SU-DHL-6 (cell line): ENCODE measurements around the gene ACBD6.

Experiments
- EZH2phosphoT487 ChIP-seq: fragments of 200-600 bp; sonication (generic), shearing (Covaris generic); conservative IDR thresholded peaks from 2 replicates; pipeline ENCODE4 v1.6.1; 2018; ENCODE audit warnings: mild to moderate bottlenecking, antibody characterized with exemption, low read length, moderate library complexity, mixed read lengths
- TF ChIP-seq, protein P1 (sequence below): fragments of 200-600 bp; sonication (generic); IDR thresholded peaks from one replicate; pipeline ENCODE4 v1.5.1; 2017; ENCODE audit warnings: antibody characterized with exemption, mild to moderate bottlenecking, low read length, moderate library complexity; ENCODE audit not compliant: insufficient read depth, poor library complexity, severe bottlenecking

- TF ChIP-seq, protein P1, sequence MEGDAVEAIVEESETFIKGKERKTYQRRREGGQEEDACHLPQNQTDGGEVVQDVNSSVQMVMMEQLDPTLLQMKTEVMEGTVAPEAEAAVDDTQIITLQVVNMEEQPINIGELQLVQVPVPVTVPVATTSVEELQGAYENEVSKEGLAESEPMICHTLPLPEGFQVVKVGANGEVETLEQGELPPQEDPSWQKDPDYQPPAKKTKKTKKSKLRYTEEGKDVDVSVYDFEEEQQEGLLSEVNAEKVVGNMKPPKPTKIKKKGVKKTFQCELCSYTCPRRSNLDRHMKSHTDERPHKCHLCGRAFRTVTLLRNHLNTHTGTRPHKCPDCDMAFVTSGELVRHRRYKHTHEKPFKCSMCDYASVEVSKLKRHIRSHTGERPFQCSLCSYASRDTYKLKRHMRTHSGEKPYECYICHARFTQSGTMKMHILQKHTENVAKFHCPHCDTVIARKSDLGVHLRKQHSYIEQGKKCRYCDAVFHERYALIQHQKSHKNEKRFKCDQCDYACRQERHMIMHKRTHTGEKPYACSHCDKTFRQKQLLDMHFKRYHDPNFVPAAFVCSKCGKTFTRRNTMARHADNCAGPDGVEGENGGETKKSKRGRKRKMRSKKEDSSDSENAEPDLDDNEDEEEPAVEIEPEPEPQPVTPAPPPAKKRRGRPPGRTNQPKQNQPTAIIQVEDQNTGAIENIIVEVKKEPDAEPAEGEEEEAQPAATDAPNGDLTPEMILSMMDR: no peak
- TF ChIP-seq EZH2phosphoT487: no peak
These were observed 141.9 kb downstream of the ACBD6 start for GRCh38 chr1:180360333-180361075.
